NCI-H460 (cell line): ENCODE results near the gene PRR11. TPM values are rescaled to one million over a fixed set of nuclear protein-coding genes. Genes with fewer than 3 reads are reported as not detected.
"Not testable (repeated sequence)": the region's sequence is repeated elsewhere in the genome, so short reads cannot be mapped to it uniquely, and the experiment has no call there.

Source experiments
- DNase-seq: peaks from one replicate; pipeline ENCODE4 v3.0.0-alpha.2; 2016; ENCODE audit warnings: low read depth; ENCODE audit errors: extremely low read depth
- small RNA-seq, 2 experiments: library from RNA; depleted of rRNA; stranded (forward); fragments of <200 nt; gene quantifications; one replicate each; pipeline ENCODE3, GENCODE V24; 2014
- total RNA-seq: library from RNA; depleted of rRNA; stranded (reverse); fragments of >200 nt; shearing (Covaris generic); gene quantifications from 2 replicates; pipeline ENCODE4 v1.2.3, GENCODE V29; 2014; rRNA removed

The PRR11 gene
- total RNA-seq, 1 experiment from 2014 or later = 47.7 TPM

GRCh38 chr17:59202320-59202719 lies 46.8 kb downstream of the PRR11 start:
- no peak for DNase-seq

GRCh38 chr17:59219370-59219769 lies 63.8 kb downstream of the PRR11 start:
- DNase-seq = no peak

- no peak for DNase-seq
Measured at GRCh38 chr17:59219992-59220327, 64.4 kb downstream of the PRR11 start.

GRCh38 chr17:59220328-59221158 lies 65.0 kb downstream of the PRR11 start, which contains the start of gene GDPD1:
GDPD1 (plus strand) TSS chr17:59220511; CDS start chr17:59220610, 99 bp downstream.
- DNase-seq = peak; percentile 94

- DNase-seq = no peak
Measured at GRCh38 chr17:59221159-59221847, 65.8 kb downstream of the PRR11 start.

- no peak for DNase-seq
Measured at GRCh38 chr17:59223813-59224212, 68.3 kb downstream of the PRR11 start.

GRCh38 chr17:59228588-59228987 lies 73.0 kb downstream of the PRR11 start:
- DNase-seq = not testable (repeated sequence)

- DNase-seq = no peak
Measured at GRCh38 chr17:59230764-59231163, 75.2 kb downstream of the PRR11 start.

- DNase-seq = no peak
Measured at GRCh38 chr17:59234631-59235030, 79.1 kb downstream of the PRR11 start.

- no peak for DNase-seq
Measured at GRCh38 chr17:59238906-59239305, 83.4 kb downstream of the PRR11 start.

- DNase-seq = no peak
Measured at GRCh38 chr17:59244081-59244480, 88.5 kb downstream of the PRR11 start.

Small RNAs within 50 kb of the gene (small RNA-seq; reads per million reads assigned to genes)
- gene MIR301A = 12.0 to 286 reads per million in 2 experiments
- 1.9 to 42.5 reads per million in 2 experiments for gene MIR454
- 0.06 to 0.65 reads per million in 2 experiments for gene RNU2-58P

Other genes with a start within 250 kb of the PRR11 start
- 27.1 and 28.2 TPM in 2 replicates for gene TRIM37, start 48.9 kb upstream of the PRR11 start, total RNA-seq
- 102 and 107 TPM in 2 replicates for gene SKA2, start 560 bp upstream of the PRR11 start, total RNA-seq
- gene SMG8, start 54.3 kb downstream of the PRR11 start, total RNA-seq = 24.0 and 24.2 TPM in 2 replicates
- gene GDPD1, start 64.8 kb downstream of the PRR11 start, total RNA-seq = 18.2 and 21.3 TPM in 2 replicates
- gene YPEL2, start 175.9 kb downstream of the PRR11 start, total RNA-seq = 0.09 and 0.15 TPM in 2 replicates